Right ventricle myocardium superior (tissue), 1 donor: ENCODE measurements around the gene UBXN4. TPM values are rescaled to one million over a fixed set of nuclear protein-coding genes. Genes with fewer than 3 reads are reported as not detected.
A peak's percentile ranks its signal among the peaks of the same experiment; 100 is the strongest.
"Not testable (repeated sequence)": the region's sequence is repeated elsewhere in the genome, so short reads cannot be mapped to it uniquely, and the experiment has no call there.

Source experiments
- ATAC-seq: fragments of 200-7000 bp; cut with Tn5 transposase; one replicate; pipeline ENCODE4 v1.9.1; 2020; ENCODE audit warnings: mild to moderate bottlenecking; ENCODE audit not compliant: poor library complexity
- DNase-seq: peaks from one replicate; pipeline ENCODE4 v3.0.0-alpha.2; 2020
- intact Hi-C: fragments of 100-400 bp; cut with DNase I; formaldehyde crosslinking; loops from one replicate; pipeline ENCODE4 v1.11.2; 2022
- total RNA-seq: library from RNA; stranded (reverse); fragmentation: NEBNext Ultra II Directional; extraction: Animal tissue kit (Norgen Biotek cat#: 25700); gene quantifications from one replicate; pipeline ENCODE4 v1.2.1, GENCODE V29; 2021
- donor health status: DM: no; HTN: yes; CAD: no; lungs with severe emphysema.

The UBXN4 gene
- total RNA-seq, 1 donor from 2014 or later: 62.0 TPM

GRCh38 chr2:135798275-135798705 is 56.6 kb downstream of the UBXN4 start:
- ATAC-seq (peak; percentile 48), DNase-seq (no peak)
- intact Hi-C loops: no loop called here

GRCh38 chr2:135798762-135799161 is 57.1 kb downstream of the UBXN4 start:
- ATAC-seq (no peak), DNase-seq (no peak)
- intact Hi-C loops: no loop called here

GRCh38 chr2:135799738-135800137 is 58.1 kb downstream of the UBXN4 start:
- intact Hi-C loops: no loop called here
- DNase-seq (no peak), ATAC-seq (no peak)

GRCh38 chr2:135800513-135801460 is 59.1 kb downstream of the UBXN4 start:
- no peak for DNase-seq
- intact Hi-C loops: no loop called here
- no peak for ATAC-seq

- intact Hi-C loops: no loop called here
Observed at GRCh38 chr2:135802350-135802749, 60.7 kb downstream of the UBXN4 start.

GRCh38 chr2:135803278-135803677 is 61.6 kb downstream of the UBXN4 start:
- intact Hi-C loops: no loop called here
- ATAC-seq: no peak
- DNase-seq: no peak

More at GRCh38 chr2:135802350-135802749, 60.7 kb downstream of the UBXN4 start:
- no peak for ATAC-seq
- DNase-seq: no peak

- ATAC-seq, intact Hi-C loops, DNase-seq: not testable (repeated sequence)
Observed at GRCh38 chr2:135807874-135808273, 66.2 kb downstream of the UBXN4 start.

- ATAC-seq (no peak), DNase-seq (no peak)
- intact Hi-C loops: no loop called here
Observed at GRCh38 chr2:135812907-135813511, 71.4 kb downstream of the UBXN4 start.

GRCh38 chr2:135815269-135815668 is 73.6 kb downstream of the UBXN4 start:
- DNase-seq (no peak), ATAC-seq (no peak)
- intact Hi-C loops: no loop called here

- DNase-seq (no peak), ATAC-seq (no peak)
- intact Hi-C loops: no loop called here
Observed at GRCh38 chr2:135817466-135817865, 75.8 kb downstream of the UBXN4 start.

- DNase-seq (no peak), ATAC-seq (no peak)
- intact Hi-C loops: no loop called here
Observed at GRCh38 chr2:135817951-135818350, 76.3 kb downstream of the UBXN4 start.

GRCh38 chr2:135818937-135819610 is 77.4 kb downstream of the UBXN4 start:
- intact Hi-C loops: no loop called here

GRCh38 chr2:135820003-135820618 is 78.5 kb downstream of the UBXN4 start:
- intact Hi-C loops: no loop called here
- DNase-seq (no peak), ATAC-seq (no peak)

More at GRCh38 chr2:135818937-135819610, 77.4 kb downstream of the UBXN4 start:
- ATAC-seq (no peak), DNase-seq (no peak)

- no peak for ATAC-seq
- DNase-seq: no peak
- intact Hi-C loops: no loop called here
Observed at GRCh38 chr2:135821190-135821589, 79.5 kb downstream of the UBXN4 start.

GRCh38 chr2:135822855-135823254 is 81.2 kb downstream of the UBXN4 start:
- DNase-seq (no peak), ATAC-seq (no peak)
- intact Hi-C loops: no loop called here

- ATAC-seq (no peak), DNase-seq (no peak)
- intact Hi-C loops: no loop called here
Observed at GRCh38 chr2:135825131-135825530, 83.5 kb downstream of the UBXN4 start.

GRCh38 chr2:135825550-135826176 is 84.0 kb downstream of the UBXN4 start:
- intact Hi-C loops: no loop called here
- no peak for ATAC-seq
- no peak for DNase-seq

GRCh38 chr2:135826544-135826943 is 84.9 kb downstream of the UBXN4 start:
- ATAC-seq: no peak
- intact Hi-C loops: no loop called here
- DNase-seq: no peak
